ENCODE results near the gene SLC22A12. TPM values are rescaled to one million over a fixed set of nuclear protein-coding genes. Genes with fewer than 3 reads are reported as not detected.

SLC22A12 gene
- total and polyA plus RNA-seq, 2 of the 8 experiments (the other 6 are each of a cell fraction or from before 2014, with no cell fraction given): not detected

- Histone ChIP-seq H3K27me3 (replicated peaks in 1 of 4; ENCODE audit: control insufficient read depth in 3 of 4, extremely low read depth in 1 of 4, insufficient read depth in 3 of 4, low read length in 3 of 4) (peaks cover 38 to 62% (median 52%) of the 10 kb centered on the region in 4 experiments), H2AK5ac (ENCODE audit: low read depth, low read length) (no peak overlapping the region), H3K4me3 (ENCODE audit: extremely low read depth in 1 of 4, insufficient read depth in 2 of 4, low read depth in 3 of 4, low read length in 4 of 4) (peak overlapping the region; percentile 46 to 71 (median 51)), H4K20me1 (replicated peaks in 1 of 2; ENCODE audit: control insufficient read depth in 1 of 2, insufficient read depth in 2 of 2, low read length in 2 of 2) (peaks cover 2 to 12% of the 10 kb centered on the region in 2 experiments), H3K23ac (ENCODE audit: insufficient read length) (no peak overlapping the region), H3K27ac (ENCODE audit: low read depth, low read length) (no peak overlapping the region), H3K56ac (replicated peaks; ENCODE audit: insufficient read length, low read depth, low read length) (peak overlapping the region; percentile 12), H3K4me2 (ENCODE audit: insufficient read depth in 1 of 2, low read depth in 2 of 2, low read length in 2 of 2) (peak overlapping the region; percentile 84 to 99), H4K91ac (replicated peaks; ENCODE audit: insufficient read length, low read length) (peak overlapping the region; percentile 82), H3K4me1 (replicated peaks in 1 of 4; ENCODE audit: control insufficient read depth in 3 of 4, insufficient read depth in 4 of 4, low read length in 3 of 4) (peaks cover 0 to 19% (median 13%) of the 10 kb centered on the region in 4 experiments; a peak in 6 of 7 replicates), H3K14ac (ENCODE audit: insufficient read length) (no peak overlapping the region), H3K23me2 (ENCODE audit: low read depth, low read length) (peaks cover 16% of the 10 kb centered on the region; the same call in 1 of the 2 replicates), H2BK15ac (ENCODE audit: low read length) (no peak overlapping the region), H4K8ac (ENCODE audit: extremely low read depth, insufficient read depth, low read length) (peak overlapping the region; percentile 63), H2BK120ac (replicated peaks; ENCODE audit: low read depth, low read length) (no peak overlapping the region), H3K9me3 (ENCODE audit: insufficient read depth in 2 of 2, low read depth in 1 of 2, low read length in 1 of 2) (no peaks in the 10 kb centered on the region; a peak in 1 of 4 replicates), H2BK12ac (ENCODE audit: low read depth, low read length) (peak overlapping the region; percentile 50; the same call in 1 of the 2 replicates), H3K4ac (replicated peaks; ENCODE audit: insufficient read length, low read depth, low read length) (no peak overlapping the region), H3K79me1 (ENCODE audit: low read depth, low read length) (no peaks in the 10 kb centered on the region), H3K18ac (ENCODE audit: extremely low read depth, low read length) (no peak overlapping the region; the same call in none of the 2 replicates), H4K5ac (ENCODE audit: insufficient read length, low read depth, low read length) (no peak overlapping the region), H3K79me2 (ENCODE audit: control insufficient read depth in 1 of 2, insufficient read depth in 2 of 2, low read length in 2 of 2) (no peaks in the 10 kb centered on the region), H2BK5ac (ENCODE audit: low read depth, low read length) (no peak overlapping the region), H3K36me3 (ENCODE audit: control insufficient read depth in 2 of 4, insufficient read depth in 4 of 4, low read length in 3 of 4) (peaks cover 0 to 6% (median 0%) of the 10 kb centered on the region in 4 experiments; a peak in 1 of 8 replicates), H2AFZ (ENCODE audit: low read length) (no peak overlapping the region; the same call in 1 of the 2 replicates), H3K9ac (replicated peaks in 1 of 4; ENCODE audit: extremely low read depth in 1 of 4, low read depth in 3 of 4, low read length in 3 of 4) (0 out of 7 replicates have a peak overlapping the region, but pooled peaks of 1 of the 4 experiments have one; percentile 13), H2BK20ac (ENCODE audit: low read length) (no peak overlapping the region)
- WGBS, 2 experiments (ENCODE audit: extremely low coverage in 1 of 2, insufficient coverage in 1 of 2, insufficient read length in 1 of 2, insufficient replicate concordance in 2 of 2, low coverage in 1 of 2, low lambda C conversion rate in 2 of 2, missing lambda C conversion rate in 1 of 2): 3% methylated on average over 37 of the region's 37 CpGs; no CpG with 5 or more reads in 1 of the 2 experiments
- TF ChIP-seq MAX (IDR thresholded peaks at IDR 0.05) (no peak), ASH2L (IDR thresholded peaks at IDR 0.05; ENCODE audit: low read length) (no peak), YY1 (IDR thresholded peaks at IDR 0.05; ENCODE audit: low read depth, low read length) (peak; percentile 66; the same call in 1 of the 2 replicates), KDM4A (IDR thresholded peaks at IDR 0.05; ENCODE audit: low read depth, low read length, severe bottlenecking) (peak; percentile 71), SUZ12 (IDR thresholded peaks at IDR 0.05; ENCODE audit: low read length) (peak; percentile 28; the same call in 1 of the 2 replicates)
- POLR2A ChIA-PET (ENCODE audit: partially characterized antibody): interaction anchor here (0.8 kb wide), 1 partner anchor 74 kb away, joined by 3 read pairs; no protein-coding TSS in a partner anchor
- no peak for FAIRE-seq
- peak in 1 of 2 experiments; percentile 75 for DNase-seq (ENCODE audit: low read depth in 1 of 2, low spot score in 2 of 2)
- CTCF ChIA-PET (ENCODE audit: partially characterized antibody): interaction anchor here (0.8 to 3.1 kb wide), 4 partner anchors 9 to 206 kb away, joined by 3 to 43 read pairs (median 3); no protein-coding TSS in a partner anchor
Observed at GRCh38 chr11:64638018-64638665, 47.1 kb downstream of the SLC22A12 start.

Measured in H1 (cell line).